ENCODE results near the gene VPS41. TPM values are rescaled to one million over a fixed set of nuclear protein-coding genes. Genes with fewer than 3 reads are reported as not detected.

VPS41 gene
- total RNA-seq, 3 donors from 2014 or later (not counting 1 experiment from before 2014, with no cell fraction given) = 67.3 to 81.8 (median 78.9) TPM

GRCh38 chr7:38851321-38851720 is 57.7 kb downstream of the VPS41 start:
- Mint-ChIP-seq H3K36me3 (no peaks in the 10 kb centered on the region), H3K4me1 (peaks cover 24 to 32% of the 10 kb centered on the region in 2 donors), H3K4me3 (no peak overlapping the region), H3K27ac (no peak overlapping the region), H3K9me3 (no peaks in the 10 kb centered on the region), H3K27me3 (ENCODE audit: low read depth in 2 of 2) (no peaks in the 10 kb centered on the region)
- Histone ChIP-seq H3K27me3 (ENCODE audit: control insufficient read depth, insufficient read depth, low read length) (no peaks in the 10 kb centered on the region), H3K27ac (ENCODE audit: low read length) (no peak overlapping the region), H3K4me1 (ENCODE audit: control insufficient read depth, insufficient read depth, low read length) (peaks cover 5% of the 10 kb centered on the region), H3K36me3 (ENCODE audit: control insufficient read depth, insufficient read depth, low read length) (no peaks in the 10 kb centered on the region), H3K9me3 (ENCODE audit: control insufficient read depth, insufficient read depth, low read length) (no peaks in the 10 kb centered on the region), H3K4me3 (ENCODE audit: low read length) (no peak overlapping the region)
- WGBS (ENCODE audit: insufficient coverage) = no CpG with 5 or more reads among the region's 2 CpGs
- intact Hi-C loops (cut with micrococcal nuclease) = no loop called here
- ATAC-seq = no peak
- TF ChIP-seq CTCF (IDR thresholded peaks at IDR 0.05) = no peak
- no peak for DNase-seq

GRCh38 chr7:38846280-38846679 is 62.7 kb downstream of the VPS41 start:
- no peak overlapping the region for H3K27ac Mint-ChIP-seq
- no peak overlapping the region for H3K4me3 ChIP-seq (ENCODE audit: low read length)
- H3K4me3 Mint-ChIP-seq = no peak overlapping the region
- H3K4me1 Mint-ChIP-seq = peaks cover 26 to 35% of the 10 kb centered on the region in 2 donors
- no peaks in the 10 kb centered on the region for H3K36me3 Mint-ChIP-seq
- H3K27ac ChIP-seq (ENCODE audit: low read length) = no peak overlapping the region
- WGBS (ENCODE audit: insufficient coverage) = 80% methylated on average over 7 of the region's 7 CpGs
- no peaks in the 10 kb centered on the region for H3K9me3 Mint-ChIP-seq
- H3K36me3 ChIP-seq (ENCODE audit: control insufficient read depth, insufficient read depth, low read length) = no peaks in the 10 kb centered on the region
- DNase-seq (no peak), ATAC-seq (no peak)
- intact Hi-C loops (cut with micrococcal nuclease) = no loop called here
- H3K4me1 ChIP-seq (ENCODE audit: control insufficient read depth, insufficient read depth, low read length) = no peaks in the 10 kb centered on the region
- no peaks in the 10 kb centered on the region for H3K27me3 Mint-ChIP-seq (ENCODE audit: low read depth in 2 of 2)
- no peaks in the 10 kb centered on the region for H3K27me3 ChIP-seq (ENCODE audit: control insufficient read depth, insufficient read depth, low read length)
- no peak for TF ChIP-seq CTCF (IDR thresholded peaks at IDR 0.05)
- H3K9me3 ChIP-seq (ENCODE audit: control insufficient read depth, insufficient read depth, low read length) = no peaks in the 10 kb centered on the region

- no peak for ATAC-seq
- no peaks in the 10 kb centered on the region for H3K27me3 Mint-ChIP-seq (ENCODE audit: low read depth in 2 of 2)
- Histone ChIP-seq H3K4me3 (ENCODE audit: low read length) (no peak overlapping the region), H3K4me1 (ENCODE audit: control insufficient read depth, insufficient read depth, low read length) (no peaks in the 10 kb centered on the region), H3K27ac (ENCODE audit: low read length) (no peak overlapping the region), H3K27me3 (ENCODE audit: control insufficient read depth, insufficient read depth, low read length) (no peaks in the 10 kb centered on the region), H3K36me3 (ENCODE audit: control insufficient read depth, insufficient read depth, low read length) (no peaks in the 10 kb centered on the region), H3K9me3 (ENCODE audit: control insufficient read depth, insufficient read depth, low read length) (no peaks in the 10 kb centered on the region)
- TF ChIP-seq CTCF (IDR thresholded peaks at IDR 0.05) = no peak
- H3K9me3 Mint-ChIP-seq = no peaks in the 10 kb centered on the region
- H3K4me1 Mint-ChIP-seq = peaks cover 31 to 41% of the 10 kb centered on the region in 2 donors
- DNase-seq = no peak
- intact Hi-C loops (cut with micrococcal nuclease) = no loop called here
- no peaks in the 10 kb centered on the region for H3K36me3 Mint-ChIP-seq
- H3K4me3 Mint-ChIP-seq = no peak overlapping the region
- 95% methylated on average over 8 of the region's 8 CpGs for WGBS (ENCODE audit: insufficient coverage)
- H3K27ac Mint-ChIP-seq = no peak overlapping the region
Measured at GRCh38 chr7:38844952-38845563, 63.9 kb downstream of the VPS41 start.

GRCh38 chr7:38842746-38843145 is 66.2 kb downstream of the VPS41 start:
- H3K4me3 Mint-ChIP-seq = no peak overlapping the region
- Histone ChIP-seq H3K4me1 (ENCODE audit: control insufficient read depth, insufficient read depth, low read length) (no peaks in the 10 kb centered on the region), H3K27ac (ENCODE audit: low read length) (no peak overlapping the region), H3K27me3 (ENCODE audit: control insufficient read depth, insufficient read depth, low read length) (no peaks in the 10 kb centered on the region), H3K9me3 (ENCODE audit: control insufficient read depth, insufficient read depth, low read length) (no peaks in the 10 kb centered on the region), H3K36me3 (ENCODE audit: control insufficient read depth, insufficient read depth, low read length) (no peaks in the 10 kb centered on the region), H3K4me3 (ENCODE audit: low read length) (no peak overlapping the region)
- intact Hi-C loops (cut with micrococcal nuclease) = no loop called here
- no peak overlapping the region for H3K27ac Mint-ChIP-seq
- no peaks in the 10 kb centered on the region for H3K27me3 Mint-ChIP-seq (ENCODE audit: low read depth in 2 of 2)
- no peak for TF ChIP-seq CTCF (IDR thresholded peaks at IDR 0.05)
- ATAC-seq = no peak
- H3K9me3 Mint-ChIP-seq = no peaks in the 10 kb centered on the region
- DNase-seq = no peak
- 91% methylated on average over 1 of the region's 1 CpG for WGBS (ENCODE audit: insufficient coverage)
- H3K4me1 Mint-ChIP-seq = peaks cover 38 to 42% of the 10 kb centered on the region in 2 donors
- H3K36me3 Mint-ChIP-seq = no peaks in the 10 kb centered on the region

Data from natural killer cell (primary cell).